Uterus (tissue), 4 donors: Measurements from ENCODE around the gene RREB1. TPM values are rescaled to one million over a fixed set of nuclear protein-coding genes. Genes with fewer than 3 reads are reported as not detected.

Experiments
- DNase-seq, 2 donors: peaks; one replicate each; pipeline ENCODE4 v3.0.0-alpha.2; 2019 to 2020
- H3K27ac ChIP-seq, 2 donors: fragments of 200-600 bp; sonication (generic); 1 replicate in 1 of 2; 2 replicates in 1 of 2; pipeline ENCODE4 v1.5.1; 2016 to 2018
- H3K27me3 ChIP-seq, 2 donors: fragments of 200-600 bp; sonication (generic); one replicate each; pipeline ENCODE4 v1.5.1; 2018 to 2019; ENCODE audit warnings: control low read depth in 1 of 2
- H3K36me3 ChIP-seq, 2 donors: fragments of 200-600 bp; sonication (generic); one replicate each; pipeline ENCODE4 v1.5.1; 2019; ENCODE audit warnings: control low read depth in 1 of 2
- H3K4me1 ChIP-seq, 2 donors: fragments of 200-600 bp; sonication (generic); one replicate each; pipeline ENCODE4 v1.5.1; 2018 to 2019; ENCODE audit warnings: control low read depth in 1 of 2
- H3K4me3 ChIP-seq, 2 donors: fragments of 200-600 bp; sonication (generic); 1 replicate in 1 of 2; 2 replicates in 1 of 2; pipeline ENCODE4 v1.5.1; 2018 to 2019; ENCODE audit warnings: mild to moderate bottlenecking in 1 of 2
- H3K9me3 ChIP-seq, 2 donors: fragments of 200-600 bp; sonication (generic); one replicate each; pipeline ENCODE4 v1.5.1; 2019; ENCODE audit warnings: control low read depth in 1 of 2
- POLR2A ChIP-seq, 2 donors: fragments of 450-650 bp; IDR thresholded peaks; one replicate each; pipeline ENCODE4 v1.6.1; 2016; ENCODE audit warnings: antibody characterized with exemption in 2 of 2, mild to moderate bottlenecking in 1 of 2, moderate library complexity in 1 of 2
- intact Hi-C: fragments of 100-400 bp; cut with DNase I; formaldehyde crosslinking; loops from one replicate; pipeline ENCODE4 v1.15.1; 2023; ENCODE audit warnings: low total_unique reads
- total RNA-seq, 4 donors: library from RNA; depleted of rRNA in 3 of 4; stranded (reverse); fragments of >200 nt in 3 of 4; gene quantifications; one replicate each; pipeline versions ENCODE4 v1.1.0 to v1.2.4, GENCODE V29; 2014 to 2023
- TF ChIP-seq, protein P1 (sequence below), 4 experiments: fragments of 200-600 bp in 2 of 4; fragments of 450-650 bp in 2 of 4; sonication (generic) in 2 of 4; IDR thresholded peaks; one replicate each; pipeline ENCODE4 v1.5.1; 2016 to 2019; ENCODE audit warnings: antibody characterized with exemption in 4 of 4, mild to moderate bottlenecking in 2 of 4, moderate library complexity in 1 of 4
- donor health status: DM: yes; HTN: yes; CAD: no.

RREB1 gene
- total RNA-seq, 4 donors from 2014 or later: 15.1 to 65.9 (median 22.7) TPM

DNA sequence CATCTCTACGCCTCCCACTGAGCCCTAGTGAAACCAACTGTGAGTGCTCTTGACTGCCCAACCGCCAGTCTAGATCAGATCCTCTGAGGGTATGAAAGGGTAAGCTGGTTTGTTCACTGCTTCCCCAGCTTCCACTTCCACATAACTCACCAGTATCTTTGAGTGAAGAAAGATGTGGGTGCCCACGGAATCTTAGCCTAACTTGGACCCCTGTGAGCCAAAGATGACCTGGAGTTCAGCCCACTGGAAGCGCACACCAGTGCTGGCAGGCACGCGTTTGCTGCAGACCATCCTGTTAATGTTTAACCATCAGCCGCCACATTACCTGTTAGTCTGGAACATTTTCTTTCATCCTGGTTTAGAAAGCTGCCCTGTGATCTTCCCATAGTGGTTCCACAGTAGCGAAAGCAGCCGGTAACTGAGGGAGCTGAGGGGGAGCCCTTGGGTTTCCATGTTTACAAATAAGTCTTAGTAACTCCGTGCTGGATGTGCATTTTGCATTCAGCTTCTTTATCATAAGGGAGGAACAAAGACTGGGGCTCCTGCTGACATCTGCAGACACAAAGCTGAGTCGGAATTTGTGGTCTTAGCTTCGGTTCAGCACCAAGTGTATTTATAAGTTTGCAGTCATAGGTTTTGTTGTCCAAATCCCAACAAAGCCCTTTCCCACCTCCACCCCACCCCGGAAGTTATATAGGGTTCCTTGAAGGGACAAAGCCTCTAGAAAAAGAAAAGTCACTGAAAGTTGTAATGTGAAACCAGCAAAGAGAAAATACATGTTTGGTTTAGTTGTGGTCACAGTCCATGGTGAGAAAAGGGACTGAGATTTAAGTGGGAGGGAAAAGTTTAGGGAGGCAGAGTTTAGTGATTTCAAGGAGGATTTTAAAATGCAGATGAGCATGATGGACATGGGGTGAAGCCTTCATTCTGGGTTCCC, 134.2 kb downstream of the RREB1 start:
- Histone ChIP-seq H3K9me3 (no peaks in the 10 kb centered on the region), H3K4me3 (no peak overlapping the region), H3K36me3 (no peaks in the 10 kb centered on the region), H3K27me3 (no peaks in the 10 kb centered on the region), H3K4me1 (no peaks in the 10 kb centered on the region), H3K27ac (peak overlapping the region in 1 of 2 donors; percentile 14)
- no peak for DNase-seq
- intact Hi-C loops: loop anchor here (10.0 kb wide), 1 partner anchor 517 kb away; no protein-coding TSS in a partner anchor
- no peak for TF ChIP-seq POLR2A (IDR thresholded peaks at IDR 0.05)
- TF ChIP-seq, protein P1, sequence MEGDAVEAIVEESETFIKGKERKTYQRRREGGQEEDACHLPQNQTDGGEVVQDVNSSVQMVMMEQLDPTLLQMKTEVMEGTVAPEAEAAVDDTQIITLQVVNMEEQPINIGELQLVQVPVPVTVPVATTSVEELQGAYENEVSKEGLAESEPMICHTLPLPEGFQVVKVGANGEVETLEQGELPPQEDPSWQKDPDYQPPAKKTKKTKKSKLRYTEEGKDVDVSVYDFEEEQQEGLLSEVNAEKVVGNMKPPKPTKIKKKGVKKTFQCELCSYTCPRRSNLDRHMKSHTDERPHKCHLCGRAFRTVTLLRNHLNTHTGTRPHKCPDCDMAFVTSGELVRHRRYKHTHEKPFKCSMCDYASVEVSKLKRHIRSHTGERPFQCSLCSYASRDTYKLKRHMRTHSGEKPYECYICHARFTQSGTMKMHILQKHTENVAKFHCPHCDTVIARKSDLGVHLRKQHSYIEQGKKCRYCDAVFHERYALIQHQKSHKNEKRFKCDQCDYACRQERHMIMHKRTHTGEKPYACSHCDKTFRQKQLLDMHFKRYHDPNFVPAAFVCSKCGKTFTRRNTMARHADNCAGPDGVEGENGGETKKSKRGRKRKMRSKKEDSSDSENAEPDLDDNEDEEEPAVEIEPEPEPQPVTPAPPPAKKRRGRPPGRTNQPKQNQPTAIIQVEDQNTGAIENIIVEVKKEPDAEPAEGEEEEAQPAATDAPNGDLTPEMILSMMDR (IDR thresholded peaks at IDR 0.05): no peak

DNA sequence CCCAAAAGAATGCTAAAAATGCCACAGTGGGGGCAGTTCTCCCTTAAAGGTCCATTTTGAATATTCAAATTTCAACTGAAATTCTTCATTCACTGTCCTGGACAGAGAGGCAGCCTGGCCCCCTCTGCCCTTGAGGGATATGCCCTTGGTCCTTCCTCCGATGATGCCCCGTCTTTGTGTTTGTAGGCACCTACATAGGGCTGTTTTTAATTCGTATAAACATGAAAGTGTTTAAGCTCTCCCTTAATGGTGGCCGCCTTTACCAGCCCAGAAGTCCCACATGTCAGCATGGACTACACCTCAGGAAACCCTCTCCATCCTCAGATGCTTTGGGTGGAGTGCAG, 135.0 kb downstream of the RREB1 start:
- Histone ChIP-seq H3K9me3 (no peaks in the 10 kb centered on the region), H3K27ac (peak overlapping the region; percentile 26 to 33), H3K27me3 (no peaks in the 10 kb centered on the region), H3K4me3 (no peak overlapping the region), H3K4me1 (no peaks in the 10 kb centered on the region), H3K36me3 (no peaks in the 10 kb centered on the region)
- intact Hi-C loops: loop anchor here (10.0 kb wide), 1 partner anchor 518 kb away; no protein-coding TSS in a partner anchor
- no peak for TF ChIP-seq POLR2A (IDR thresholded peaks at IDR 0.05)
- TF ChIP-seq, protein P1 (IDR thresholded peaks at IDR 0.05): no peak
- DNase-seq: no peak

DNA sequence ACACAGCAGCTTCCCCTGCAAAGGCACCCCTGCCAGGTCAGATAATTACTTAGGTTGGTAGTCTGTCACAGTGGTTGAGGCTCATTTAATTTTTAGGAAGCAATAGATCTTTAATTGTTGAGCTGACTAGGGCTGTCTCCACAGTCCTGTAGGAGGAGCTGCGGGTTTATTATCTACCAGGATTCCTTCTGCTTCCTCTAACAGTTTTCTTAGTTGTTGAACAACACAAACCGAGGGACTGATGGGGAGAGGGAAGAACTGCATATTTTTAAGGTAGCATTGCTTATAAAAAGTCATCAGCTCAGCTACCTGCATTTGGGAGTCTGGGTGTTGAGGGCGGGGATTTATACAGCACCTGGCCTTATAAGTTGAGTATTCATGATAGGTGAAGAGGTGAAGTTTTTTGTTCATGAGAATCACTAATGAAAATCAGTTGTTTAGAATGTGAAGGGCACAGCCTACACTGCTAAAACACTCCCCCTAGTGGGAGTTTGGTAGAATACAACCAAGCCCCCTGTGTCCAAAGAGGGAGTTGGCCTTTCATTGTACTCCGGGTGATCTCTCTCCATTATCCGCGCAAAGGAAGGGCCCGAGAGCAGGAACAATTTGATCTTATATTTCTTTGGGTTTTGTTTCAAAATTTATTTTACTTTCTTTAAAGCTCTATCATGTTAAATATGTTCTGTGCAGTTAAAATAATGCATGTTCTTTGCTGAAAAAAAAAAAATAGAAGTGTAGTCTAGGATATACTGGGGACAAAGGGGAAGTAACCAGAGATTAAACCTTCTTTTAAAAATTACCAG, 135.6 kb downstream of the RREB1 start:
- no peaks in the 10 kb centered on the region for H3K36me3 ChIP-seq
- no peak overlapping the region for H3K4me3 ChIP-seq
- no peaks in the 10 kb centered on the region for H3K27me3 ChIP-seq
- H3K27ac ChIP-seq: peak overlapping the region; percentile 26 to 33
- TF ChIP-seq, protein P1 (IDR thresholded peaks at IDR 0.05): peak; percentile 85 to 87 (median 86)
- TF ChIP-seq POLR2A (IDR thresholded peaks at IDR 0.05): no peak
- intact Hi-C loops: loop anchor here (10.0 kb wide), 1 partner anchor 519 kb away; no protein-coding TSS in a partner anchor
- peak in 1 of 2 donors; percentile 56 for DNase-seq
- no peaks in the 10 kb centered on the region for H3K4me1 ChIP-seq
- no peaks in the 10 kb centered on the region for H3K9me3 ChIP-seq

DNA sequence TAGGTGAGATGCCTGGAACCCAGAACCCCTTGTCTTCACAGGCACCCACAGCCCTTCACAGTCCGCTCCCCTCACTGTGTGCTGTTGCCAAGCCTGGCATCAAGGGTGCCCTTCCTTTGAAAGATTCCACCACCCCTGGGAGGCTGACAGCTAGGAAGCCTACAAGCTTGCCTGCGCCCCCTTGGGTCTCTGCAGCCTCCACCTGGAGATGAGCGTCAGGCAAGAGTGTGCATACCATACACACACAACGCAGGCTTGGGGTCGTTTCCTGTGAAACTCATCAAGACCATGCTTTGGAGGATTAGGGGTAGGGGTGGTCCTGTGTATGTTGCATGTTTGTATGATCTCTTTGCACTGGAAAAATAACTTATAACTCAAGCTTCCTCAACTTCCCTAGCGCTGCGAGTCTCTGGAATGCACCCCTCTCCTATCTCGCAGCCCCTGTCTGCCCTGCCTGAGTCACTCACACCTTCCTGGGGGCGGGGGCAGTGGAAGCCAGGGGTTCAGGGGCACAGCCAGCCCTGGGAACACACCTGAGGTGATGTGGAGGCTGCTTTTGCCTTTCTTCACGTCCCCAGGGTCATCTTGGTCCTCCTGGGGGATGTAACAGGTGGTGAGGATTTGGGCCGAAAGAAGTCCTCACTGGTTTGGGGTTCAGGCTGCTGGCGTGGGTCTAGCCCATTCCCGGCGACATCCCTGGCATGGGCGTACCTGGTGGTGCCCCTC, 138.1 kb downstream of the RREB1 start:
- Histone ChIP-seq H3K36me3 (no peaks in the 10 kb centered on the region), H3K27ac (no peak overlapping the region), H3K4me1 (no peaks in the 10 kb centered on the region), H3K4me3 (no peak overlapping the region), H3K27me3 (no peaks in the 10 kb centered on the region), H3K9me3 (no peaks in the 10 kb centered on the region)
- DNase-seq: no peak
- intact Hi-C loops: loop anchor here (10.0 kb wide), 1 partner anchor 521 kb away; no protein-coding TSS in a partner anchor
- no peak for TF ChIP-seq POLR2A (IDR thresholded peaks at IDR 0.05)
- TF ChIP-seq, protein P1 (IDR thresholded peaks at IDR 0.05): no peak
